Neural progenitor cell (in vitro differentiated cells): Measurements from ENCODE around the gene SLC24A1. TPM values are rescaled to one million over a fixed set of nuclear protein-coding genes. Genes with fewer than 3 reads are reported as not detected.

Experiments used
- DNase-seq: peaks from one replicate; pipeline ENCODE4 v3.0.0-alpha.2; 2016; ENCODE audit warnings: low spot score
- H2AFZ ChIP-seq: fragments of 200-600 bp; sonication (generic); replicated peaks from 2 replicates; pipeline ENCODE4 v1.6.1; 2016; ENCODE audit warnings: antibody characterized with exemption
- H3F3A ChIP-seq: fragments of 200-600 bp; sonication (generic); 2 replicates; pipeline ENCODE4 v1.6.1; 2016; ENCODE audit warnings: antibody characterized with exemption, low read depth
- H3K27ac ChIP-seq: fragments of 200-600 bp; sonication (generic); 2 replicates; pipeline ENCODE4 v1.5.1; 2016; ENCODE audit warnings: mild to moderate bottlenecking
- H3K27me3 ChIP-seq: fragments of 200-600 bp; sonication (generic); 2 replicates; pipeline ENCODE4 v1.6.1; 2016; ENCODE audit warnings: mild to moderate bottlenecking, moderate library complexity
- H3K36me3 ChIP-seq: fragments of 200-600 bp; sonication (generic); 2 replicates; pipeline ENCODE4 v1.5.1; 2016
- H3K4me1 ChIP-seq: fragments of 200-600 bp; sonication (generic); 2 replicates; pipeline ENCODE4 v1.6.1; 2016; ENCODE audit warnings: mixed run types
- H3K4me2 ChIP-seq: fragments of 200-600 bp; sonication (generic); 2 replicates; pipeline ENCODE4 v1.6.1; 2016
- H3K4me3 ChIP-seq: fragments of 200-600 bp; sonication (generic); 2 replicates; pipeline ENCODE4 v1.5.1; 2016
- H3K79me2 ChIP-seq: fragments of 200-600 bp; sonication (generic); 2 replicates; pipeline ENCODE4 v1.6.1; 2016; ENCODE audit warnings: low read depth
- H3K9ac ChIP-seq: fragments of 200-600 bp; sonication (generic); 2 replicates; pipeline ENCODE4 v1.6.1; 2016
- H3K9me3 ChIP-seq: fragments of 200-600 bp; sonication (generic); 2 replicates; pipeline ENCODE4 v1.5.1; 2016; ENCODE audit warnings: low read depth
- H4K20me1 ChIP-seq: fragments of 200-600 bp; sonication (generic); 2 replicates; pipeline ENCODE4 v1.6.1; 2016; ENCODE audit warnings: low read depth
- H3K27ac Mint-ChIP-seq: 3 replicates; pipeline ENCODE4 v1.8.0; 2021; ENCODE audit warnings: mixed read lengths
- H3K27me3 Mint-ChIP-seq: 2 replicates; pipeline ENCODE4 v1.8.0; 2022; ENCODE audit warnings: low read depth, mild to moderate bottlenecking, inconsistent platforms, moderate library complexity, mixed read lengths; ENCODE audit not compliant: insufficient read depth
- H3K36me3 Mint-ChIP-seq: 3 replicates; pipeline ENCODE4 v1.8.0; 2021; ENCODE audit warnings: mixed read lengths
- H3K4me1 Mint-ChIP-seq: 3 replicates; pipeline ENCODE4 v1.8.0; 2021; ENCODE audit warnings: mixed read lengths
- H3K4me3 Mint-ChIP-seq: 3 replicates; pipeline ENCODE4 v1.8.0; 2021; ENCODE audit warnings: mild to moderate bottlenecking, moderate library complexity, mixed read lengths
- H3K9me3 Mint-ChIP-seq: 3 replicates; pipeline ENCODE4 v1.8.0; 2020; ENCODE audit warnings: mixed read lengths
- CTCF ChIP-seq: fragments of 200-600 bp; sonication (generic); IDR thresholded peaks from 2 replicates; pipeline ENCODE4 v1.5.1; 2017; ENCODE audit warnings: antibody characterized with exemption, mild to moderate bottlenecking
- EZH2 ChIP-seq: fragments of 200-600 bp; sonication (generic); IDR thresholded peaks from 2 replicates; pipeline ENCODE4 v1.6.1; 2017; ENCODE audit warnings: antibody characterized with exemption, mild to moderate bottlenecking, moderate library complexity
- EZH2phosphoT487 ChIP-seq: fragments of 200-600 bp; sonication (generic); IDR thresholded peaks from 2 replicates; pipeline ENCODE4 v1.6.1; 2017; ENCODE audit warnings: antibody characterized with exemption
- total RNA-seq: library from RNA; depleted of rRNA; stranded (reverse); fragments of >200 nt; gene quantifications from 2 replicates; pipeline ENCODE4 v1.2.3, GENCODE V29; 2015; ENCODE audit warnings: low replicate concordance

The SLC24A1 gene
- total RNA-seq, 1 donor from 2014 or later: 10.6 TPM

DNA sequence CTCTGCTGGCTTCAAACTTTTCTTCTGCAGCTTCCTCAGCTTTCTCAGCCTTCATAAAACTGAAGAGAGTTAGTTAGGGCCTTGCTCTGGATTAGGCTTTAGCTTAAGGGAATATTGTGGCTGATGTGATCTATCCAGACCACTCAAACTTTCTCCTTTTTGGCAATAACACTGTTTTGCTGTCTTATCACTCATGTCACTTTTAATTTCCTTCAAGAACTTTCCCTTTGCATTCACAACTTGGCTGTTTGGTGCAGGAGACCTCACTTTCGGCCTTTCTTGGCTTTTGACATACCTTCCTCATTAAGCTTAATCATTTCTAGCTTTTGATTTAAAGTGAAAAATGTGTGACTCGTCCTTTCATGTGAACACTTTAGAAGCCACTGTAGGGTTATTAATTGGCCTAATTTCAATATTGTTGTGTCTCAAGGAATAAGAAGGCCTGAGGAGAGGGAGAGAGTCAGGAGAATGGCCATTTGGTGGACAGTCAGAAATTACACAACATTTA lies 60.7 kb downstream of the SLC24A1 start:
- Mint-ChIP-seq H3K27ac (peak overlapping the region; percentile 15), H3K4me3 (no peak overlapping the region), H3K36me3 (no peaks in the 10 kb centered on the region), H3K27me3 (peaks cover 2% of the 10 kb centered on the region), H3K9me3 (no peaks in the 10 kb centered on the region), H3K4me1 (no peaks in the 10 kb centered on the region)
- Histone ChIP-seq H3K4me2 (no peak overlapping the region), H4K20me1 (no peaks in the 10 kb centered on the region), H3K9ac (no peak overlapping the region), H3K4me3 (no peak overlapping the region), H3K27ac (no peak overlapping the region), H3K9me3 (no peaks in the 10 kb centered on the region), H3K4me1 (no peaks in the 10 kb centered on the region), H3K79me2 (no peaks in the 10 kb centered on the region), H3K27me3 (no peaks in the 10 kb centered on the region), H2AFZ (no peak overlapping the region), H3F3A (no peaks in the 10 kb centered on the region), H3K36me3 (no peaks in the 10 kb centered on the region)
- TF ChIP-seq EZH2 (no peak), EZH2phosphoT487 (no peak), CTCF (no peak)
- DNase-seq: no peak

GRCh38 chr15:65688462-65688861 lies 66.7 kb downstream of the SLC24A1 start:
- Histone ChIP-seq H2AFZ (no peak overlapping the region), H3K9ac (no peak overlapping the region), H3K4me2 (no peak overlapping the region), H3K9me3 (no peaks in the 10 kb centered on the region), H3K27me3 (no peaks in the 10 kb centered on the region), H4K20me1 (no peaks in the 10 kb centered on the region), H3K27ac (no peak overlapping the region), H3K36me3 (no peaks in the 10 kb centered on the region), H3K4me1 (no peaks in the 10 kb centered on the region), H3K79me2 (no peaks in the 10 kb centered on the region), H3F3A (no peaks in the 10 kb centered on the region), H3K4me3 (no peak overlapping the region)
- H3K27me3 Mint-ChIP-seq: no peaks in the 10 kb centered on the region
- H3K27ac Mint-ChIP-seq: no peak overlapping the region
- DNase-seq: no peak
- TF ChIP-seq EZH2 (no peak), CTCF (no peak)
- no peaks in the 10 kb centered on the region for H3K4me1 Mint-ChIP-seq
- no peak overlapping the region for H3K4me3 Mint-ChIP-seq
- peaks cover 2% of the 10 kb centered on the region for H3K36me3 Mint-ChIP-seq
- H3K9me3 Mint-ChIP-seq: no peaks in the 10 kb centered on the region

GRCh38 chr15:65690173-65690572 lies 68.4 kb downstream of the SLC24A1 start:
- Mint-ChIP-seq H3K27ac (no peak overlapping the region), H3K36me3 (peaks cover 2% of the 10 kb centered on the region), H3K4me3 (no peak overlapping the region), H3K4me1 (no peaks in the 10 kb centered on the region), H3K9me3 (no peaks in the 10 kb centered on the region), H3K27me3 (no peaks in the 10 kb centered on the region)
- Histone ChIP-seq H3K4me1 (no peaks in the 10 kb centered on the region), H4K20me1 (no peaks in the 10 kb centered on the region), H3K9me3 (no peaks in the 10 kb centered on the region), H3K9ac (no peak overlapping the region), H3F3A (no peaks in the 10 kb centered on the region), H3K36me3 (no peaks in the 10 kb centered on the region), H2AFZ (no peak overlapping the region), H3K27me3 (no peaks in the 10 kb centered on the region), H3K4me2 (no peak overlapping the region), H3K4me3 (no peak overlapping the region), H3K27ac (no peak overlapping the region), H3K79me2 (no peaks in the 10 kb centered on the region)
- DNase-seq: no peak
- no peak for TF ChIP-seq EZH2
- TF ChIP-seq CTCF: no peak
- TF ChIP-seq EZH2phosphoT487: no peak
